H1 (cell line): ENCODE results near the gene RIT2. TPM values are rescaled to one million over a fixed set of nuclear protein-coding genes. Genes with fewer than 3 reads are reported as not detected.

Experiments used
- CTCF ChIA-PET: fragments of 300-600 bp; sonication (Branson Sonifier 250); formaldehyde crosslinking; loops from one replicate; lab custom pipeline; 2021; ENCODE audit not compliant: partially characterized antibody; lab: Charles Lee
- POLR2A ChIA-PET: fragments of 300-600 bp; sonication (Branson Sonifier 250); formaldehyde crosslinking; loops from one replicate; lab custom pipeline; 2021; ENCODE audit warnings: inconsistent platforms; ENCODE audit not compliant: partially characterized antibody; lab: Charles Lee
- DNase-seq, 2 experiments: peaks; one replicate each; pipeline versions ENCODE4 v3.0.0 to v3.0.0-alpha.2; 2010 to 2022; ENCODE audit warnings: low spot score in 2 of 2, low read depth in 1 of 2, mixed read lengths in 1 of 2
- FAIRE-seq: peaks from 2 replicates; lab custom pipeline; 2011; peaks lifted over from hg19 to GRCh38; lab: Jason Lieb, UNC
- H2AFZ ChIP-seq: 2 replicates; pipeline ENCODE4 v1.8.1; 2012; ENCODE audit warnings: low read length, inconsistent platforms
- H2AK5ac ChIP-seq: 2 replicates; pipeline ENCODE4 v1.6.1; 2013; ENCODE audit warnings: low read depth, low read length
- H2BK120ac ChIP-seq: replicated peaks from 2 replicates; pipeline ENCODE3; 2013; ENCODE audit warnings: low read depth, low read length, inconsistent platforms
- H2BK12ac ChIP-seq: 2 replicates; pipeline ENCODE4 v1.6.1; 2013; ENCODE audit warnings: low read depth, low read length
- H2BK15ac ChIP-seq: 2 replicates; pipeline ENCODE4 v1.6.1; 2013; ENCODE audit warnings: low read length
- H2BK20ac ChIP-seq: 2 replicates; pipeline ENCODE4 v1.6.1; 2013; ENCODE audit warnings: low read length
- H2BK5ac ChIP-seq: 2 replicates; pipeline ENCODE4 v1.6.1; 2013; ENCODE audit warnings: low read depth, low read length
- H3K14ac ChIP-seq: 2 replicates; pipeline ENCODE4 v1.6.1; 2013; ENCODE audit warnings: inconsistent platforms; ENCODE audit not compliant: insufficient read length
- H3K18ac ChIP-seq: 2 replicates; pipeline ENCODE4 v1.6.1; 2013; ENCODE audit warnings: low read length; ENCODE audit errors: extremely low read depth
- H3K23ac ChIP-seq: 2 replicates; pipeline ENCODE4 v1.6.1; 2013; ENCODE audit warnings: inconsistent platforms; ENCODE audit not compliant: insufficient read length
- H3K23me2 ChIP-seq: 2 replicates; pipeline ENCODE4 v1.6.1; 2013; ENCODE audit warnings: low read depth, low read length
- H3K27ac ChIP-seq: 2 replicates; pipeline ENCODE4 v1.6.1; 2011; ENCODE audit warnings: low read depth, low read length, inconsistent platforms
- H3K27me3 ChIP-seq, 4 experiments: replicated peaks in 1 of 4; 1 replicate in 1 of 4; 2 replicates in 3 of 4; pipeline versions ENCODE4 v1.6.1 to v1.8.1; 2011 to 2013; ENCODE audit warnings: low read length in 3 of 4, mild to moderate bottlenecking in 3 of 4, inconsistent platforms in 2 of 4, mixed read lengths in 2 of 4, moderate library complexity in 1 of 4; ENCODE audit not compliant: control insufficient read depth in 3 of 4, insufficient read depth in 3 of 4; ENCODE audit errors: extremely low read depth in 1 of 4
- H3K36me3 ChIP-seq, 4 experiments: 2 replicates each; pipeline versions ENCODE4 v1.6.1 to v1.8.1; 2011 to 2013; ENCODE audit warnings: mild to moderate bottlenecking in 4 of 4, low read length in 3 of 4, moderate library complexity in 2 of 4, control low read depth in 1 of 4, inconsistent platforms in 1 of 4; ENCODE audit not compliant: insufficient read depth in 4 of 4, control insufficient read depth in 2 of 4
- H3K4ac ChIP-seq: replicated peaks from 2 replicates; pipeline ENCODE3; 2013; ENCODE audit warnings: low read length, low read depth, mixed read lengths, inconsistent platforms; ENCODE audit not compliant: insufficient read length
- H3K4me1 ChIP-seq, 4 experiments: replicated peaks in 1 of 4; 1 replicate in 1 of 4; 2 replicates in 3 of 4; pipeline versions ENCODE4 v1.6.1 to v1.8.1; 2011 to 2013; ENCODE audit warnings: low read length in 3 of 4, inconsistent platforms in 2 of 4, mixed read lengths in 1 of 4; ENCODE audit not compliant: insufficient read depth in 4 of 4, control insufficient read depth in 3 of 4
- H3K4me2 ChIP-seq, 2 experiments: 2 replicates each; pipeline versions ENCODE4 v1.6.1 to v1.8.1; 2011 to 2013; ENCODE audit warnings: low read depth in 2 of 2, low read length in 2 of 2, control low read depth in 1 of 2, inconsistent platforms in 1 of 2, mild to moderate bottlenecking in 1 of 2; ENCODE audit not compliant: insufficient read depth in 1 of 2
- H3K4me3 ChIP-seq, 4 experiments: fragments of 200-600, 300-600 bp in 1 of 4; sonication (generic), shearing (Covaris generic), sonication (Bioruptor Twin) in 1 of 4; 2 replicates each; pipeline versions ENCODE4 v1.5.1 to v1.8.1; 2011 to 2016; ENCODE audit warnings: low read length in 4 of 4, low read depth in 3 of 4, control low read depth in 2 of 4, inconsistent platforms in 2 of 4, mild to moderate bottlenecking in 2 of 4, mixed read lengths in 1 of 4, moderate library complexity in 1 of 4; ENCODE audit not compliant: insufficient read depth in 2 of 4; ENCODE audit errors: extremely low read depth in 1 of 4
- H3K56ac ChIP-seq: replicated peaks from 2 replicates; pipeline ENCODE3; 2013; ENCODE audit warnings: low read depth, mild to moderate bottlenecking, mixed read lengths, low read length, inconsistent platforms; ENCODE audit not compliant: insufficient read length
- H3K79me1 ChIP-seq: 2 replicates; pipeline ENCODE4 v1.6.1; 2013; ENCODE audit warnings: low read depth, low read length, control low read depth
- H3K79me2 ChIP-seq, 2 experiments: 2 replicates each; pipeline versions ENCODE4 v1.6.1 to v1.8.1; 2012 to 2013; ENCODE audit warnings: low read length in 2 of 2, mild to moderate bottlenecking in 2 of 2, inconsistent platforms in 1 of 2; ENCODE audit not compliant: insufficient read depth in 2 of 2, control insufficient read depth in 1 of 2
- H3K9ac ChIP-seq, 4 experiments: replicated peaks in 1 of 4; 1 replicate in 1 of 4; 2 replicates in 3 of 4; pipeline versions ENCODE4 v1.6.1 to v1.8.1; 2011 to 2013; ENCODE audit warnings: low read depth in 3 of 4, low read length in 3 of 4, control low read depth in 2 of 4, mild to moderate bottlenecking in 2 of 4, moderate library complexity in 2 of 4, inconsistent platforms in 1 of 4; ENCODE audit errors: extremely low read depth in 1 of 4
- H3K9me3 ChIP-seq, 2 experiments: 2 replicates each; pipeline versions ENCODE4 v1.6.1 to v1.8.1; 2012 to 2013; ENCODE audit warnings: mild to moderate bottlenecking in 2 of 2, moderate library complexity in 2 of 2, control low read depth in 1 of 2, inconsistent platforms in 1 of 2, low read depth in 1 of 2, low read length in 1 of 2, mixed read lengths in 1 of 2; ENCODE audit not compliant: insufficient read depth in 2 of 2
- H4K20me1 ChIP-seq, 2 experiments: replicated peaks in 1 of 2; 2 replicates each; pipeline versions ENCODE3 to v1.8.1; 2011 to 2013; ENCODE audit warnings: inconsistent platforms in 2 of 2, low read length in 2 of 2, mild to moderate bottlenecking in 1 of 2; ENCODE audit not compliant: insufficient read depth in 2 of 2, control insufficient read depth in 1 of 2
- H4K5ac ChIP-seq: 2 replicates; pipeline ENCODE4 v1.6.1; 2013; ENCODE audit warnings: low read length, low read depth, mixed read lengths, inconsistent platforms; ENCODE audit not compliant: insufficient read length
- H4K8ac ChIP-seq: 2 replicates; pipeline ENCODE4 v1.8.0; 2013; ENCODE audit warnings: mild to moderate bottlenecking, moderate library complexity, low read length, inconsistent platforms; ENCODE audit not compliant: insufficient read depth; ENCODE audit errors: extremely low read depth
- H4K91ac ChIP-seq: replicated peaks from 2 replicates; pipeline ENCODE3; 2013; ENCODE audit warnings: low read length, mixed read lengths, inconsistent platforms; ENCODE audit not compliant: insufficient read length
- ATF3 ChIP-seq: IDR thresholded peaks from 2 replicates; pipeline ENCODE4 v1.6.1; 2011; ENCODE audit warnings: low read depth, mild to moderate bottlenecking, low read length; ENCODE audit not compliant: insufficient read depth
- CREB1 ChIP-seq: IDR thresholded peaks from 2 replicates; pipeline ENCODE4 v1.6.1; 2012; ENCODE audit warnings: inconsistent platforms
- CTCF ChIP-seq, 3 experiments: IDR thresholded peaks; 1 replicate in 2 of 3; 2 replicates in 1 of 3; pipeline versions ENCODE4 v1.5.1 to v1.6.1; 2011; ENCODE audit warnings: low read length in 3 of 3, mild to moderate bottlenecking in 3 of 3, inconsistent platforms in 2 of 3, low read depth in 1 of 3, moderate library complexity in 1 of 3; ENCODE audit not compliant: insufficient read depth in 1 of 3; ENCODE audit errors: control extremely low read depth in 1 of 3
- SP2 ChIP-seq: IDR thresholded peaks from 2 replicates; pipeline ENCODE4 v1.6.1; 2012; ENCODE audit warnings: mild to moderate bottlenecking, low read length, inconsistent platforms
- WGBS, 2 experiments: shearing (Covaris generic) in 1 of 2; methylation state at CpG; one replicate each; pipeline versions ENCODE4 v1.1.6 to v1.1.7; 2013 to 2015; ENCODE audit warnings: low lambda C conversion rate in 2 of 2, mixed read lengths in 2 of 2, inconsistent platforms in 1 of 2, low coverage in 1 of 2, missing lambda C conversion rate in 1 of 2; ENCODE audit not compliant: insufficient replicate concordance in 2 of 2, insufficient coverage in 1 of 2, insufficient read length in 1 of 2; ENCODE audit errors: extremely low coverage in 1 of 2, missing lambda C conversion rate in 1 of 2; 5-methylcytosine and 5-hydroxymethylcytosine counted together
- polyA plus RNA-seq, 7 experiments: library from polyadenylated mRNA; depleted of rRNA in 3 of 7; stranded (reverse) in 5 of 7; unstranded in 2 of 7; fragments of >200 nt in 5 of 7; fragments of 200-250 nt in 2 of 7; gene quantifications; 1 replicate in 5 of 7; 2 replicates in 1 of 7; 4 replicates in 1 of 7; pipeline versions ENCODE4 v1.2.1 to v1.2.3, GENCODE V29; 2011 to 2013; ENCODE audit warnings: missing spikeins in 2 of 7, mixed read lengths in 2 of 7
- total RNA-seq: library from RNA; stranded (reverse); fragmentation: NEBNext Ultra II Directional; extraction: Animal tissue kit (Norgen Biotek cat#: 25700); gene quantifications from 2 replicates; pipeline ENCODE4 v1.2.1, GENCODE V29; 2021

RIT2 gene
- total and polyA plus RNA-seq, 2 of the 8 experiments (the other 6 are each of a cell fraction or from before 2014, with no cell fraction given), result 0.67 to 3.2 TPM

- no peaks in the 10 kb centered on the region for H3K36me3 ChIP-seq
- no peaks in the 10 kb centered on the region for H3K27me3 ChIP-seq
- H3K18ac ChIP-seq, result no peak overlapping the region
- H3K79me2 ChIP-seq, result no peaks in the 10 kb centered on the region
- H2BK12ac ChIP-seq, result no peak overlapping the region
- H4K91ac ChIP-seq, result no peak overlapping the region
- no peaks in the 10 kb centered on the region for H3K79me1 ChIP-seq
- H3K4me1 ChIP-seq, result peaks cover 0 to 12% (median under 1%) of the 10 kb centered on the region in 4 experiments; a peak in 1 of 7 replicates
- no peak overlapping the region for H2BK5ac ChIP-seq
- H3K4ac ChIP-seq, result no peak overlapping the region
- H3K4me2 ChIP-seq, result 0 out of 4 replicates have a peak overlapping the region, but pooled peaks of 1 of the 2 experiments have one; percentile 13
- H2BK120ac ChIP-seq, result no peak overlapping the region
- H3K9me3 ChIP-seq, result no peaks in the 10 kb centered on the region
- H4K8ac ChIP-seq, result no peak overlapping the region
- no peaks in the 10 kb centered on the region for H3K23me2 ChIP-seq
- no peak overlapping the region for H2BK20ac ChIP-seq
- H3K56ac ChIP-seq, result no peak overlapping the region
- CTCF ChIA-PET, result interaction anchor here (1.3 kb wide), 1 partner anchor 10 kb away, joined by 3 read pairs; no protein-coding TSS in a partner anchor
- H3K14ac ChIP-seq, result no peak overlapping the region
- POLR2A ChIA-PET, result no interaction called here
- H3K27ac ChIP-seq, result no peak overlapping the region
- DNase-seq (no peak), FAIRE-seq (no peak)
- no peak overlapping the region for H3K23ac ChIP-seq
- no peak overlapping the region for H2AFZ ChIP-seq
- 71% methylated on average over 1 of the region's 1 CpG; no CpG with 5 or more reads in 1 of the 2 experiments for WGBS, 2 experiments
- no peak overlapping the region for H2BK15ac ChIP-seq
- no peak overlapping the region for H3K9ac ChIP-seq
- no peak overlapping the region for H3K4me3 ChIP-seq
- H4K20me1 ChIP-seq, result no peaks in the 10 kb centered on the region
- H2AK5ac ChIP-seq, result no peak overlapping the region
- no peak overlapping the region for H4K5ac ChIP-seq
- TF ChIP-seq ATF3 (no peak), CTCF (IDR thresholded peaks at IDR 0.05; ENCODE audit: control extremely low read depth in 1 of 3, insufficient read depth in 1 of 3, low read depth in 1 of 3, low read length in 3 of 3) (no peak), SP2 (no peak), CREB1 (no peak)
Measured at GRCh38 chr18:43067570-43067969, 47.9 kb downstream of the RIT2 start.
